ENCODE measurements around the gene SART1.

Gene SART1, protein sequence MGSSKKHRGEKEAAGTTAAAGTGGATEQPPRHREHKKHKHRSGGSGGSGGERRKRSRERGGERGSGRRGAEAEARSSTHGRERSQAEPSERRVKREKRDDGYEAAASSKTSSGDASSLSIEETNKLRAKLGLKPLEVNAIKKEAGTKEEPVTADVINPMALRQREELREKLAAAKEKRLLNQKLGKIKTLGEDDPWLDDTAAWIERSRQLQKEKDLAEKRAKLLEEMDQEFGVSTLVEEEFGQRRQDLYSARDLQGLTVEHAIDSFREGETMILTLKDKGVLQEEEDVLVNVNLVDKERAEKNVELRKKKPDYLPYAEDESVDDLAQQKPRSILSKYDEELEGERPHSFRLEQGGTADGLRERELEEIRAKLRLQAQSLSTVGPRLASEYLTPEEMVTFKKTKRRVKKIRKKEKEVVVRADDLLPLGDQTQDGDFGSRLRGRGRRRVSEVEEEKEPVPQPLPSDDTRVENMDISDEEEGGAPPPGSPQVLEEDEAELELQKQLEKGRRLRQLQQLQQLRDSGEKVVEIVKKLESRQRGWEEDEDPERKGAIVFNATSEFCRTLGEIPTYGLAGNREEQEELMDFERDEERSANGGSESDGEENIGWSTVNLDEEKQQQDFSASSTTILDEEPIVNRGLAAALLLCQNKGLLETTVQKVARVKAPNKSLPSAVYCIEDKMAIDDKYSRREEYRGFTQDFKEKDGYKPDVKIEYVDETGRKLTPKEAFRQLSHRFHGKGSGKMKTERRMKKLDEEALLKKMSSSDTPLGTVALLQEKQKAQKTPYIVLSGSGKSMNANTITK

GRCh38 chr11:65961267-65962140, at the start of gene SART1:
Gene SART1, plus strand, starts transcription at chr11:65961734. Its CDS starts 47 bp downstream, at chr11:65961781.
- TF ChIP-seq CTCF (IDR thresholded peaks at IDR 0.05): no peak

DNA sequence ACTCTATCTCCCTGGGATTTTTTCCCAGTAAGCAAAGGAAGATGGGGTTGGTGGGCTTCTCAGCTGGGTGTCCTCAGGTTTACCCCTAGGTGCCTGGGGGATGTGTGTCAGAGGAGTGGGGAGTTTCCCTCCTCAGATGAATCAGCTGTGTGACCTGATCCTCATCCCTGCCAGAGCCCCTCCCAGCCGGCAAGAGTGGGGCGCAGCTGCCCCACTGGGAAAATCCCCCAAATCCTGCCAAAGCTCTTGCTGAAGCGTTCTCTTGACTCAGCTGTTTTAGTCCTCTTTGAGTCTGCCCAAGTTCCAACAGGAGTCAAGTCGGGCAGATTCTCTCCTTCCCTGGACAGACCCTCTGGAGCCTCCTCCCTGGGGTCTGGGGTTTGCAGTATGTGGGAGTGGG, 48.7 kb upstream of the SART1 start:
- no peak for TF ChIP-seq CTCF (IDR thresholded peaks at IDR 0.05)

DNA sequence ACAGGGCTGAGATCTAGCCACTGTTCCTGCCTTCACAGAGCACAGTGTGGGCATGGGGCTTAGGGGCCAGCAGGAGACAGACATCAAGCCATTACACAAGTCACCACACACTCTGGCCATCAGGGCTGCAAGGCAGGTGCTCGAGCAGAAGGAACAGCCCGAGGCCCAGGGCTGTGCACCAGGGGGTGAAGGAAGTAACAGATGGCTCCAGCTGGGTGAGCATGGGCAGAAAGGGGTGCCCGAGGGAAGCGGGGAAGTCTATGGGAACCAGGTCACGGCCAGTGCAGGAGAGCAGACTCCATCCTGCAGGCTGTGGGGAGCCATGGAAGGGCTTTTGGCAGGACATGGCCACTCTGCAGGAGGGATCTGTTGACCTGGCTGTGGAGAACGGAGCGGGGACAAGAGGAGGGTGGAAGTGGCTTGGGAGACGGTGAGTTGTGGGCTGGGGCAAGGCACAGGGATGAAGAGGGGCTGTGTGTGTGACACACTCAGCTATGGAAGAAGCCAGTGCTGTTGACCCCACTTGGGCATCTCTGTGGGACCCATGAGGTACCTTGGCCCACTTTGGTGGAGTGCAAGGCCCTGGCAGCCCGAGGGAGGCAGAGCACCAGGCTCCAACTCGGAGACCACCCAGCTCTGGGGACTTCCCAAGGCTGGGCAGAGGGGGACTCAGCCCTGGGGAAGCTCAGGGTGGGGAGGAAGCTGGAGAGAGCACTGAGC, 46.3 kb upstream of the SART1 start:
- TF ChIP-seq CTCF (IDR thresholded peaks at IDR 0.05): no peak

- TF ChIP-seq CTCF (IDR thresholded peaks at IDR 0.05): no peak
Measured at GRCh38 chr11:65915821-65916251, 45.7 kb upstream of the SART1 start.

GRCh38 chr11:65916391-65916790, 45.1 kb upstream of the SART1 start:
- TF ChIP-seq CTCF (IDR thresholded peaks at IDR 0.05): no peak

DNA sequence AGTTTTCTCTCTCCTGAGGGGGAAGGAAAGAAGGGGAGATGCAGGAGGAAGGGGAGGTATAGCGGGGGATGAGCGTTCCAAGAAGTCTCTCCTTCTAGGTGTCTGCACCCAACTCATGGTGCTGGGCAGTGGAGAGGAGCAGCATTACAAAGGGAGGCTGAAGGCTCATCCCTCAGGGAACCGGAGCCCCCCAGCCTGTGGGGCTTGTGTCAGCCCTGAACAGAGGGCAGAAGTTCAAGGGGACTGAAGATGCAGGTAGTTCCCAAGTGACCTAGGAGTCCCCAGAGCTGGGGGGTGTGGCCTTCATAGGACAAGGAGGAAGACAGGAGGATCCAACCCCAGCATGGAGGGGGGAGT, 44.5 kb upstream of the SART1 start:
- TF ChIP-seq CTCF (IDR thresholded peaks at IDR 0.05): no peak
